Mucosa of gallbladder (tissue), 1 donor: ENCODE data around the gene SPART. TPM values are rescaled to one million over a fixed set of nuclear protein-coding genes. Genes with fewer than 3 reads are reported as not detected.

ENCODE experiments used
- total RNA-seq: library from RNA; stranded (reverse); gene quantifications from one replicate; pipeline ENCODE4 v1.2.1, GENCODE V29; 2021
- donor health status: DM: no; HTN: no; CAD: no.

The SPART gene
- total RNA-seq, 1 donor from 2014 or later: 86.1 TPM

Other genes with a start within 250 kb of the SPART start
- 6.0 TPM for gene DCLK1, start 215.0 kb downstream of the SPART start, total RNA-seq
- gene SOHLH2, start 131.8 kb downstream of the SPART start, total RNA-seq: 0.52 TPM
- 2.0 TPM for gene CCDC169, start 48.6 kb downstream of the SPART start, total RNA-seq
- 5.6 TPM for gene CCNA1, start 86.1 kb upstream of the SPART start, total RNA-seq